Pulmonary artery endothelial cell (primary cell): ENCODE measurements around the gene GREM1. TPM values are rescaled to one million over a fixed set of nuclear protein-coding genes. Genes with fewer than 3 reads are reported as not detected.

Experiments
- DNase-seq: peaks from one replicate; pipeline ENCODE4 v3.0.0-alpha.2; 2011; ENCODE audit warnings: low read depth, low spot score
- total RNA-seq: library from RNA; depleted of rRNA; stranded (reverse); fragments of >200 nt; gene quantifications from 2 replicates; pipeline ENCODE4 v1.2.3, GENCODE V29; 2014

GREM1 gene
- total RNA-seq, 1 donor from 2014 or later, result 0.07 TPM

DNA sequence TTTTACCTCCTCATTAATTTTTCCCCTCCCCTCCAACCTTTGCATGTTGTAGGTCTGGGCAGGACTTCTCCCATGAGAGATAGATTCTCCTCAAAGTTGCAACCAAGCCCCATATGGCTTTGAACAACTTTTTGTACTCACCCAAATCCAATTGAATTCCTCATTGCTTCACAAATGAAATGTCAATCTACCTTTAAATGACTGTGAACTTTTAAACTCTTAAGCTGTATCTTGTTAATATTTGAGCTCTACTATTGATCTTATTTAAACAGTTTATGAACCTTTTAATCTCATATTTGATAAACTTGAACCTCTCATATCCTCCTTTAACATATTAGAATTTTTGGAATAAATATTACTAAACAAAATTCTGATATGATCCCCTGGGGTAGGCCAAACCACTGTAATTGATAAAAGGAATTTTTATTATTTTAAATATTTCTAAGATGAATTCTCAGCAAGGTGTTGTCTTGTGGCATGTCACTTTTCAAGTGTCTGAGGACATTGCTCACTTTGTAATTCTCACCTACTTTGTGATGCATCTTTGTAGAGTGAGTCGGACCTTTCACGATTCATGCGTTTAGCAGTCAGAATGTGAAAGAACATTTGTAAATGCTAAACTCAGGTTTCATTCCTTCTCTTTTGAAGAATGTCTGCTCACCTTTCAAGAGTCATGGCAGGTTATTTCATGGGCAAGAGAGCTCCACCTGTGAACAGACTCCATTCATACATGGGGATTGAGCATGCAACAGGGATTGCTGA lies 23.4 kb upstream of the GREM1 start:
- no peak for DNase-seq

DNA sequence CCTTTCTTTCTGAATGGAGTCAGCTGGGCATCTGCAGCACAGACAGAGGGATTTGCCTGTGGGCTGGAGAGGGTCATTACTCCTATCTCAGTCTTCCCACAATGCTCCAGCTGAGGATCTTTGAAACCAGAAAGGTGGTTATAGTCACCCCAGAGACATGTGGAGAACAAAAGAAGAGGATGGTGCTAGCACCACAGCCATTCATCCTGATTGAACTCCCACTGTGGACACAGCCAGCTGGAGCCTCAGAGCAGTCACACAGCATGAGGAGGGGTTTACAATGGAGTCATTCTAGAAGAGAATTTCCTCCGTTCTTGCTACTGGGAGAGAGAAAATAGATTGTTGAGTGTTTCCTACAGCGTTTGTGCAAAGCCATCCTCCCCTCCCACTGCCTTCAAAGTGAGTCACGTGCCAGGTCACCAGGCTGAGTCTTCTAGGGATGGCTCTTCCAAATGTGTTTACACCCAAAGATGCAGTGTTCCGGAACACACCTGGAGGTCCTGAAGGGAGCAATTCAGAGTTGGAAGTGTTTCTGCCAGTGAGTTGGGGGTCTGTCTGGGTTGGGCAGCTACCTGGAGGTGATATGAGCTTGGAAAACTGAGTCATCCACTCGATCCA lies 18.9 kb upstream of the GREM1 start:
- no peak for DNase-seq

DNA sequence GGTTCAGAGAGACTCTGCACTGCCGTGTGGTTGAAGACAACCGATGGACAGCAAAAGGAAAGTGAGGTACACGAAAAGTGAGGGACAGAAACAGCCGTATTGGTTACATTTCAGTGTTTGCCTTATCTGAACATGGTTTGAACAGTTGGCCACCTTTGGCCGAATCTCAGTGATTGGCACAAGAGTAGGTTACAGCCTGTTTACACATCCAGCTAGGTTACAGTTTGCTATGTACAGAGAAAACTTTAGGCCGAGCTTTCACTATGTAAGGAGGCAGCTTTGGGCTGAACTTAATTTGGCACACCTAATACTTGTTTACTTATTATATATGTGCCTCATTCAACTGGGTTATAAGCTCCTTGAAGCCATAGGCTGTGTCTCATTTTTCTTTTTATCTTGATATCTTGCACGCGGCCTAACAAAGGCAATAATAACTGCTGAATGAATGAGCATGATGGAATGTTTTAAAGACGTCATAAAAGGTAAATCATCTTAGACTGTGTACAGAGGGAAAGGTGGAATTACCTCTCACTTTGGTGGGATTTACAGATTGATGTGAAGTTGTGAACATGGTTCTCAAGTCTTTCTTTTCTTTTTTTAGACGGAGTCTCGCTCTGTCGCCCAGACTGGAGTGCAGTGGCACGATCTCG lies 17.2 kb upstream of the GREM1 start:
- DNase-seq, result no peak

DNA sequence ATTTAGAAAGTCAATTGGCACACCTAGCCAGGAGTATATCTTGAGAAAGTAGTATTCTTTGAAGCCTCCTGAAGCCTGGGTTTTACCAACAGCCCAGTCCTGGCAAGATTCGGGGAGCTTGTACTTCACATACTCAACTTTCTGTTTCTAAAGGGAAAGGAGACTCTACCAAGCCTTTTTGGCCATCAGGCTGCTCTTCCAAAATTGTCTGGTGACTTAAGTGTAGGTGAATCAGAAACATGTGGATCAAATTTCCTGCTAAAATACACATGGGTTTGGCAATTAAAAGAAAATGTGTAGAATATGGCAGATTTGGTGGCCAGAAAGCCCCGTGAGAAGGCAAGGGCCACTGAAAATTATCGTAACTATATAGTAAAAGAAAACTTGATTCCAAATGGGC lies 15.9 kb upstream of the GREM1 start:
- DNase-seq, result no peak

DNA sequence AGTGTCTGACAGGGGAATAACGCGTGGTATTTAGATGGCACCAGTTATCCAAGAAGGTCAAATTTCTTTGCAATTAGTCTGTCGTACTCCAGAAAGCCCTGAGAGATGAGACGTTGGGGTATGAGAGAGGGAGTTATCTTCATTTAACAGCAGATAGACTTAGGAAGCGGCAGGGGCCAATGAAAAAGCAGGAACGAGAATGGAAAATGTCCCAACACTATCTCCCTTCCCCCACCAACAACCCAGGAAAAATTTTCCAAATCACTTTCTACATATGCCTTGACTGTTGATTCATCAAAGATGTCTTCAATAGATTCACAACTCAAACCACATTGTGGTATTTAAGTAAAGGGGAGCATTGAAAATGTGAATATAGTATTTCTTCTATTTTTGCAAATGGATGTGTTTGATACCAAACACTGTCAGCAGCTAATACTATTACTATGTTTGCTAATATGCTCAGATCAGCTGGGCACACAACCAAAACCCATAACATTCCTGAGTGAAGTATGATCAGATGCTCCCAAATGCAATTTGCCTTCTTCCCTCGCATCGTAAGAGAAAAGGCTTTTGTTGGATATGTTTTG lies 13.3 kb upstream of the GREM1 start:
- DNase-seq, result no peak

DNA sequence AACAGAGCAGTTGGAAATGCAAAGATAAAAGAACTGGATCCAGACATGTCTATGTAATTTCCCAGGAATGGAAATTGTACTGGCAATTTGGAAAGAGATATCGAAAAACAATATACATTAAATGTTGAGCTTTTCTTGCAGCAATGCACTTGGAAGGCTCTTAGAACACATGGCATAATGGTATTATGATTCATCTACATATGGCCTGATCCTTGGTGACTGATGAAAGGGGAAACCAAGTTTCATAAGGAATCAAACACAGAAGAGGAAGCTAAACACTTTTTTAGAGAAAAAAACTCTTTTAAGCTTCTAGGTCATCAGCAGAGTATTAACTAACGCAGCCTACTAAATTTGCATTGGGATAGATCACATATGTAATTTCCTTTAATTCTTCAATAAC lies 12.4 kb upstream of the GREM1 start:
- DNase-seq, result no peak

DNA sequence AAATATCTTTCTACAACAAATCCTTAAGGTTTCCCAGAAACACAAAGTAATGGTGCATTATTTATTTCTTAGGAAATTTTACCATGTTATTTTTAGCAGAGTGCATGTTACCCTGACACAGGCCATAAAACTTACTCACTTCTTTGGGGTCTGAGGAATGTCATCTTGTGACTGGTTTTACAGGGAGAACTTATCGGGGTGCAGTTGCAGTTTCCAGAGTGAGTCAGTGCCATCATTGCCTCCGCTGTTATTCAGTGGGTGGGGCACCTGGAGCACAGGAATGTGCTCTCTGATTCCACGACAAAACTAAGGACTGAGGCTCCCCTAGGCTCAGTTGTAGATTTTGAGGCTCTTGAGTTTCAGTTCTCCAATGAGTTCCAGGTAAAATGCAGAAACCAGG lies 11.1 kb upstream of the GREM1 start:
- DNase-seq, result no peak

DNA sequence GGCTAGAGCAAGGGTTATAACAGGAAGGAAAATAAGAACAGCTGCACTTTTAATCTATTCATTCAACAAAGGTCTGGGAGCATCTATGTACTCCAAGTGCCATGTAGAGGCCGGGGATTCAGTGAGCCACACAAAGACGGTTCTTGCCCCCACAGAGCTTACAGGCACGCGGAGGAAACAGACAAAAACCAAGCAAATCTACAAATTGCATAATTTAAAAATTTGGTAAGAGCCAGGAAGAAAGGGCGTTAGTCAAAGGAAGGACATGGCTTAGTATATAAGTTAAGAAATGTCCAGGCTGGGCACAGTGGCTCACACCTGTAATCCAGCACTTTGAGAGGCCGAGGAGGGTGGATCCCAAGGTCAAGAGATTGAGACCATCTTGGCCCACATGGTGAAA lies 10.4 kb upstream of the GREM1 start:
- no peak for DNase-seq

DNA sequence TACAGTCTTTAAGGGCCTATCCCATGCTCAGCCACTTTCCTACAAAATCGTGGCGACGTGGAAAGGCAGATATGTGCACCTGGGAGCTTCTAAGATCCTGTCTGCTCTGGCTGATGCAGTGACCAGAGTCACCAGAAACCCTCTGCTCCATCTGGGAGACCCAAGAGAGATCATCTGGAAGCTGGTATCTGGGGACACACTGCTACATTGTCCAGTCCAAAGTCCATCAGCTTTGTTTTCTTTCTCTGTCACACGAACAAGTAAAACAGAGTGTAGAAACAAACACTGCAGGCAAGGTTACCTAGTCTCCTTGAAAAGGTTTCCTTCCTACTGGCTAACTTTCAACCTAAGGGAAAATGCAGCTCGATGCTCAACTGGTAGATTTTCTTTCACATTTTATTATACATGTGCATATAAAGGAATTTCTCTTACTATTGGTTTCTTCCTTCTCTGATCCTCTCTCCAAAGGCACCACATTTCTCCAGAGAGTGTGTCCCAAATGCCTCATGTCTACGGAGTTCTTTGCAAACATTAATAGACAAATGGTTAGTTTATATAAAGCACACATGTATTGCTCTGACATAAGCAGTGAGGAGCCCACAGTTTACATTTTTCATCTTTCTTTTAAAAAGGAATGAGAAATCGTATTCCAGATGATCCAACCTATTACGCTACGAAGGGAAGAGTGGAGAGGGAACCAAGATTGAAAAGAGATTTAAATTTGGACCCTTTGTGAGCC lies 8.3 kb upstream of the GREM1 start:
- DNase-seq, result no peak

DNA sequence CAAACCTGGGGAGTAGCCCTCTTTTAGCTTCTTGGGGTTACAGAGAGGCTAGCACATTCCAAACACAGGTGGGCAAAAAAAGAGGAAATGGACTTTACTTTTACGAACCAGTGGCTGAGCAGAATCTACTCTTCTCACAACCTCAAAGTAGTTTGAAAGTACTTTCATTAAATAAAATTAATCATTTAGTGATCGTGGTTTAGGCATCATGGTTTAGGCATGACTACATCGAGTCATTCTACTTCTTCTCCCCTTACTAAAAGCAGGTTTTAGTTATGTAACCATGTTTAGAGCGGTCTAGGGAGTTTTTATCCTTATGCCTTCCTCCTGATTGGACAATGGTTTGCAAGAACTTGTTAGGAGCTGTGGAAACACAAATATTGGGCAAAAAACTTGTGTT lies 2.5 kb upstream of the GREM1 start:
- no peak for DNase-seq

DNA sequence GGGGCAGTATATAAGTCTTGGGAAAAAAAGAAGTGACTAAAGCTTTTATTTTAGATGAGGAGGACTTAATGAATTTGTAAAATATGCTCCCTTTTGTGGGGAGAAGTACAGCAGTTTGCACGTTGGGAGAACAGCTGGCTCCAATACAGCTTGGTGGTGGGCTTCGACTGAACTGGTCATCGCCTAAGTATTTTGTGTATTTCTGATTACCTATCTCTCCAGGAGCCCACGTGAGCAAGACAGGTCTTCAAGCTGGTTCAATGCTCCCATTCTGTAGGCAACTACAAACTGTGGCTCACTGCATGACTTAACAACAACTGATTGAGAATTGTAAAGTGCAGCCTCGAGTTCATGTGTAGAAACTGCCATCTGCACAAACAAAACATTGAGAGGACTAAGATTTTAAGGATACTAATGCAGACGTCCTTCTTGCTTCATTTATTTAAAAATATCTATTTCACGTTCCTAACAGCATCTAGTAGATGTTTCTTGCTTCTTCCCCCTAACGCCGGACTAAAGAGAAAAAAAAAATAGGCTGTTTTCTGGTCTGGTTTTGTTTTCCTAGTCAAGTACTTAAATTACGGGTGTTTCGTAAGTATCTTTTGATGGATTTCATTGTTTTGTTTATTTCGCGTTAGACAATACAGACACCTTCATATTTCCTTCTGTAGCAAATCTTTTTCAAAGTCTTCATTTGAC lies 1.4 kb upstream of the GREM1 start:
- DNase-seq, result no peak

DNA sequence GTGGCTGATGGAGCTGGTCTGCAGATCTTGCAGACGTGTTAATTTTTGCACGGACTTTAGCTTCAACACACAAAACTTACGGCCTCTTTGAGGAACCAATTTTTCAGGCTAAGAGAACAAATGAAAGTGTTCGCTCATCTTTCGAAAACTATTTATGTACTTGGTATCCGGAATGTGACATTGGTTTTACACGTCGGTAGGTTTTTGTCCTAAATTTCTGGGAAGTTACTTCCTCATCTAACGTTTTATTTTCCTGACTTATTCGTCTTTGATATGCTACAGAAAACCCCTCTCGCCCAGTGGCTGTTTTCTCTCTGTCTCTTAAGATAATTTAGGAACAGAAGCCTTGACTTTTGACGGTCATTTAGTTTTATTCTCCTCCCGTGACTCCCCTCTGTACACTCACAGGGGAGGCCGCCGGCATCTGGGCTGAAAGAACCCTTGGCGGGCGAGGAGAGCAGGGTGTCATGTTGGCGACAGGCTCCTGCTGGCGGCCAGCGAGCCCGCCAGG lies 834 bp upstream of the GREM1 start:
- DNase-seq, result no peak

DNA sequence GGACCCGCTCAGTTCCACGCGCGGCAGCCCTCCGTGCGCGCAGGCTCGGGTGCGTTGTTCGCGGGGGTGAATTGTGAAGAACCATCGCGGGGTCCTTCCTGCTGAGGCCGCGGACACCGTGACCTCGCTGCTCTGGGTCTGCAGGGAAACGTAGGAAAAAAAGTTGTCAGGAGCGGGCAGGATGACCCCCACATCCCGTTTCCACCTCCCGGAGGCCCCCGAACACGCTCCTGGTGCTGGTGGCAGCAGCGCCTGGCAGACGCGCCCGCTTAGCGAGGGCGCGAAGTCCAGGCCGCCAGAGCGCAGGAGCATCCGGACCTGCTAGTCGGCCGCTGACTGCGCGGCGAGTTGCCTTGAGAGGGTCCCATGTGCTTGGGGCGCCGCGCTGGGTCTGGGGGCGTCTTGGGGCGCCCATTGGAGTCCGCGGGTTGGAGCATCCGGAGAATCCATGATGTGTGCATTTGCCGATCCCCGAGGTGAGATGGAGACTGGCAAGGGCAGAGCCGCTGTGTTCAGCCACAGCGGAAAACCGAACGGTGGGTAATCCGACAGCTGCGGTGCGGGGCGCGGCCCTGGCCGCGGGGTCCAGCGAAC lies 520 bp downstream of the GREM1 start:
- no peak for DNase-seq

DNA sequence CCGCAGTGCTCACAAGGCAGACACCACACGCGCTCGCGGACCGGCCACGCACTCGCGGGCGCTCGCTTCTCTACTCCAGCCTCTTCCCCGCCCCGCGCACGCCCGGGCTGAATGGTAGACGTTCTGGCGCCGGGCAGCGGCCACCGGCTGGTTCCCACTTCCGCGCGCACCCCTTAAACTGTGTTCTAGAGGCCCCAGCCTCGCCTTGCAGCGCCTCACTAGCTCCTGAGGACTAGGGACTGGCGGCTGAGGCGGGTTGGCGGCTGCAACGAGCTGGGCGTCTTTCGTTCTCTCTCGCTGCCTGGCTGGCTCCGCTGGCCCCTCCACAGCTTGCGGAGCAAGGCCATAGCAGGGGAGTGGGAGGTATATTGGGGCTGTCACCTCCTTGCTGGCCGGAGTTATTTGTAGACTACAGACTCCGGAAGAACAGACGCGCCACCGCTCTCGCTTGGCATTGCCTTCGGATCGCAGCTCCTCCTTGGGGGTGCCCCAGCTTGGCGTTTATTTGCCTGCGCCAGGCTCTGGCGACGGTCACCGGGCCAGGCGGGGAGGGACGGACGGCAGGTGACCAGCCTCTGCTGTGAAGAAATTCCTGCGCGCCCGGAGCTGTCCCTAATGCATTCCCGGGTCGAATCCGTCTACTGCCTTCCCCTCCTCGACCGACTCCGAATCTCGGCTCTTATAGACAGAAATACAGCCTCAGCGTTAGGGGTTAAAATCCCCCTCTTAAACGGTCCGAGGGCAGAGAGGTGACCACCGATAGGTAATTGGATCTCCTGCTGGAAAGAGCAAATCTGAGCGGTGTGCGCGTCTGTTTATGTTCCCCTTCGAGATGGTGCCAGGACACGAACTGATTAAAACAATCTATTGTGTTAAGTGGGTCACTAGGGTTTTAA lies 1.3 kb downstream of the GREM1 start:
- no peak for DNase-seq

DNA sequence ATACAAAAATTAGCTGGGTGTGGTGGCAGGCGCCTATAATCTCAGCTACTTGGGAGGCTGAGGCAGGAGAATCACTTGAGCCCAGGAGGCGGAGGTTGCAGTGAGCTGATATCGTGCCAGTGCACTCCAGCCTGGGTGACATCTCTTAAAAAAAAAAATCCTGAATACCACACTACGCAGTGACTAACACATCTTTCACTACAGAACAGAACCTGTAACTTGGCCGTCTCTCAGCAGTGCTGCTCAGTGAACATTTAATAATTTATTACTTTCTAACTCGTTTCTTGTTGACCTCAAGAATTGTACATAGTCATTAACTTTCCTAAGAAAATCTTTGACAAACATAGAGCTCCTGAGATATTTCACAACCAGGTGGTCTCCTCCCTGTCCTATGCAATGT lies 3.8 kb downstream of the GREM1 start:
- DNase-seq, result no peak

DNA sequence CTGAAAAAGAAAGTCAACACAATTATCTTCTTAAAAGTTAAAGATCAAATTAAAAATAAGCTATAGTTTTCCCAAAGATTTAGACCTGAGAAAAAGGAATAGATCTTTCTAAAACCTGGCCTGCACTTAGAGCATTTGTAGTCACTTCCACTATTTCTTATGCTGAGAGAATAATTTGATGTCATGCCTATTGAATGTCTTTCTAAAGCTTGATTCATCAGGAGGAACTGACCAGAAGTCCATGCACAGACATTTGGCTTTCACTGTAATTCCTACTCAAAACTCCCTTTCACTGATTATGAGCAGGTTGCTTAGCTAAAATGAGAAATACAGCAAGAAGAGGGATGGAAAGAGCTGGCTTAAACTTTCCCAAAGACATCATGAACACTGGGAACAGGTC lies 4.3 kb downstream of the GREM1 start:
- DNase-seq, result no peak

DNA sequence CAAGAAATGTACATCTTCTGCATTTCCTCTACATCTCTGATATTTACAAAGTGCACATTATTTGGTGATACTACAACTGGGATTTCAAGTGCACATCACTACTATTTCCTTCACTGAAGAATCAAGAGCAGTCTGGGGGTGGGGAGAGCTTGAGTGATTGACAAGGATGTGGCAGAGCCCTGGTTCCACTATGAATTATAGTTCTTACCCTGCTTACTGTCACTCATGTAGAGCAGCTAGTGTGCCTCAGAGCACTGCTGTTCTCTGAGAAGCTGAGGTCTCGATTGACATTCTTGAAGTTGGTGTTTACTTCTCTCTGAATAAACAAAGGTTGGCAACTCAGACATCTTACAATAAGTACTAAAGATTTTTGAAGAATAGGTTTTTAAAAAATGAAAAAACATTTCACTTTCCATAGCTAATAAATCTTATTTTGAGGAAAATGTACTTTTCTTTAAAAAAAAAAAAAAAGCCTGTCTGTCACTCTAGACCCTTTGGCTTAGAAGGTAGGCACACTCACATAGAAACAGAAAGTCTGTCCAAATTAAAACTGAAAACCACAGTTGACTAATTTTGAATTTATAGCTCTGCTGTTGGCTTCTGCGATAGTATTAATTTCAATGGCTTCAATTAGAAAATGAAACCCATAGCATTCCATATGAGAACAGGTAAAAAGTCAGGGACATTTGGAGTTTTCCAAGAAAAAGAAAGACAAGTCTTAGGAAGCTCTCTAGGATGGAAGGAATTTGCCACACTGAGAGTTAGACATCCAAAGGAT lies 5.6 kb downstream of the GREM1 start:
- DNase-seq, result no peak

DNA sequence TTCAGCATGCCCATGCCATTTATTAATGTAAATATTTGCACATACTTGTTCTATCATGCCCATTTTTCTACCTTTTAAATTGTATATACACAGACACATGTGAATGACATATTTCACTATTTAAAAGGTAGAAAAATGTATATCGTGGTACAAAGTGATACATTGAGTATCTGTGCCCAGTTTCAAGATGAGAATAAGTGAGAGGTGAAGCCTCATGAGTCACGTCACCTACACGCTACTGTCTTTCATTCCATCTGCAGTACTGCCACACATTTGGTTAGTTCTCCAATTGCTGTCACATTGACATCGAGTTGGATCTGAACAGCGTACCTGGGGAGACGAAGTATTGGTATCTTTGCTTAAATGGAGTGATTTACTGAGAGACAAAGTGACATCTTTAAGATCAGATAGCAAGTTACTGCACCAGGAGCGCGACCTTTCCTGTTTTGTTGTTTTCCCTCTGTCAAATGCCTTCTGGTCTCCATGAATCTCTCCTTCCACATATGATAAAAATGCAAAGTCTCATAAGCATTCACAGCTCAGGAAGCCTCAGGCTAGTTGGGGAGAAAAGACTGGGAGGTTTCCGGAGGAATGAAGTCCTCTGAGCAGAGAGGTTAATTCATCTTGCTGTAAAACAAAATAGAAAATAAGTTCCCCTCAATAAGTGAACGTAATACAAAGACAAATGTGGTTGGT lies 12.0 kb downstream of the GREM1 start:
- no peak for DNase-seq
